GM19463 (cell line): ENCODE results near the gene ZP1.
"Not testable (repeated sequence)": the region's sequence is repeated elsewhere in the genome, so short reads cannot be mapped to it uniquely, and the experiment has no call there.

Source experiments
- ATAC-seq: cut with Tn5 transposase; IDR thresholded peaks from one replicate; pipeline ENCODE4 v1.9.1; 2021; ENCODE audit warnings: mild to moderate bottlenecking, moderate library complexity; ENCODE audit not compliant: unreplicated experiment

ZP1 gene

GRCh38 chr11:60866911-60867870 is at the start of gene ZP1:
TSS of gene ZP1 (plus strand) at chr11:60867542. CDS start at chr11:60867562, 20 bp downstream.
- ATAC-seq: no peak

GRCh38 chr11:60818057-60818456 is 49.3 kb upstream of the ZP1 start:
- no peak for ATAC-seq

GRCh38 chr11:60821827-60822599 is 45.3 kb upstream of the ZP1 start:
- ATAC-seq: peak; percentile 68

- ATAC-seq: not testable (repeated sequence)
These were observed 43.5 kb upstream of the ZP1 start for GRCh38 chr11:60823745-60824306.

DNA sequence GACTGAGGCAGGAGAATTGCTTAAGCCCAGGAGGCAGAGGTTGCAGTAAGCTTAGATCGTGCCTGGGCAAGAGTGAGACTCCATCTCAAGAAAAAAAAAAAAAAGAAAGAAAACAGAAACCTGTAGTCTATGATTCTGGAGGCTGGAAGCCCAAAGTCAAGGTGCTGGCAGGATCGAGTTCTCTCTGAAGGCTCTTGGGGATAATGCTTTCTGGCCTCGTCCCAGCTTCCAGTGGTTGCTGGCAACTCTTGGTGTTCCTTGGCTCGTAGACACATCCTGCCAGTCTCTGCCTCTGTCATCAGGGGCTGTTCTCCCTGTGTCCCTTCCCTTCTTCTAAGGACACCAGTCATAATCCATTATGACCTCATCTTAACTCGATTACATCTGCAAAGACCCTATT is 42.2 kb upstream of the ZP1 start:
- ATAC-seq: no peak

GRCh38 chr11:60825790-60826189 is 41.6 kb upstream of the ZP1 start:
- no peak for ATAC-seq

DNA sequence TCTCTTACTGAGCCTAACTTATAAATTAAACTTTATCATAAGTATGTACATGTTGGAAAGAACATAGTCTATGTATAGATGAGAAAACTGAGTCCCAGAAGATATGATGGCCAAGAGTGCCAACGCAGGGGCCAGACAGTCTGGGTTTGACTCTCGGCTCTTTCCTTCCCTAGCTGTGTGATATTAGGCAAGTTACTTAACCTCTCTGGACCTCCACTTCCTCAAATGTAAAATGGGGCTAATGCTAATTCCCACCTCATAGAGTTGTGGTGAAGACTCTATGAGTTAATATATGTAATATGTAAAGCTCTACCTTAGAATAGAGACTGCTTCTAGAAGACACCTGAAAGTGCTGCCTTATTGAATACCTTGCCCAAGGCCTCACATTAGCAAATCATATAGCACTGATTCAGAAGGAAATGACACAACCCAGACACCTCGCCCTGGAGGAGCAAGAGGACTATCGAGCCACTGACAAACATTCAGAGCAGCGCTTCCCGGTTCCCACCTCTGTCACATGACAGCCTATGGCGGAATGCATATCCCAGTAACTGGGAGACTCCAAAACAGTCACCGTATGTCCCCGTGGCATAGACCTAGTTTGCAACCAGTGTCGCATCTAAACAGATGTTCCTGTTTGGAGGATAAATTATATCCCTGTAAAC is 36.7 kb upstream of the ZP1 start:
- ATAC-seq: peak; percentile 42

DNA sequence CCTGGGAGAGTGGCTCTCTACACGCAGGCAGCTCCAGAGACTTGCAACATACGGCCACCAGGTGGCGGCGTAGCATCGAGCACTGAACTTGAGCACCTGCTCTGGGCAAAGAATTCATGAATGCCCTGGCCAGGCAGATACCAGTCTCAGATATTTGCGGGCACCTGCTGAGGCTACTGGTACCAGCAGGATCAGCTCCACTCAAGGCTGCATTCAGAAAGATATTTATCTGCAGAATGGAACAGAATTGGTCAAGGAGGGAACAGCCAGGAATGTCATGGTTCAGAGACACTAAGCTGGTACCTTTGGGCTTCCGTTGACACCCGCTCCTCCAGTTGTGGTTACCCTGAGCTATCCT is 36.2 kb upstream of the ZP1 start:
- peak; percentile 81 for ATAC-seq

DNA sequence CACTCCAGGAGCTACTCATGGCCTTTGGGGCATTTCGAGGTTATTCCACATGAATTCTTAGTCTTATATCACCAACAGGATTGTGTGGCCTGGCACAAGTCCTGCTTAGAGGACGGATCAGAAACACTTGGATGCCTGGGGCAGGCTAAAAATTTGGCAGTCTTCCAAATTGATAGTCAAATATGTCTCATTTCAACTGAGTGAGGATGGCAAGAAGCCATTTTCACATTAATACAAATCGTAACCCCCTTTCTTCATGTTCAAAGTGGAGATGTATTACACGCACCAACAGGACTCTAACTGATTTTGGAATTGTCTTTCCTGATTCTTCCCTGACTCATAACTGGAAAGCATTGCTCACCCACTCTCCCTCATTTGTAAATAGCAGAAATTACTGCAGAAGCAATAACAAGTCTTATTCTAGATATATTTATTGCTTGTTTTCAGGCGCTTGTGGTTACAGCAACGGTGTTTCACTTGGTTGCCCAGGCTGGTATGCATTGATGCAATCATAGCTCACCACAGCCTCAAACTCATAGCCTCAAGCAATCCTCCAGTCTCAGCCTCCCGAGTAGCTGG is 35.8 kb upstream of the ZP1 start:
- ATAC-seq: no peak

DNA sequence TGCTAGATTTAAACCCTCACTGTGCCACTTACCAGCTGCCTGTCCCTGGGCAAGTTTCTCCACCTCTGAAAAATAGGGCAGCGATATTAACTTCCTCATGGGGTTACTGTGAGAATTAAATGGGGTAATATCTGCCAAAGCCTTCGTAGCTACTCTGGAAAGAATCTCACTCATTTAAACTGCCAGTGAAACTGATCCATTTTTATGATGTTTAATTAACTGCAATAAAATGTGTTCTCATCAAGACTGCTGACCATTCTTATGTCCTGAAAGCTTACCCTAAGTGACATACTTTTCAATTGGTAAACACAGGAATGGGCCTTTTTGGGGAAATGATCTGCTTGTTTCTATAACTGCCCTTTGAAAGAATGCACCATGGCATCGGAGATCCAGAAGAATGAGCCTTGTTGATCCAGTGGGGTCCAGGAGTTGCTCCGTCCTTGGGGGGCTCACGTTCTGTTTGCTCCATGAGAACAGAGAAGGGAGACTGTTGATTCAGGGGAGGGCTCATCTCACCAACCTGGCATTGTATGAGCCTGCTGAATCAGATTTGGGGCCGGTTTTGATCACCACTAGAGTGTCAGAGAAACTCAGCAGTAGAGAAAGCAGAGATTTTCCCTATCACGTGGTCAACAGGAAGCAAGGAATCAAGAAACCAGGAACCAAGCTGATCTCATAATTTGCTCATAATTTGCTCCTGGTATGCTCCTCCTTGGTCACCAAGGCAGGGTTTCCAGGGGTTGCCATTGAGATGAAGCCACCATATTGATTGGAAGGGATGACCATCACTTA is 32.4 kb upstream of the ZP1 start:
- no peak for ATAC-seq

DNA sequence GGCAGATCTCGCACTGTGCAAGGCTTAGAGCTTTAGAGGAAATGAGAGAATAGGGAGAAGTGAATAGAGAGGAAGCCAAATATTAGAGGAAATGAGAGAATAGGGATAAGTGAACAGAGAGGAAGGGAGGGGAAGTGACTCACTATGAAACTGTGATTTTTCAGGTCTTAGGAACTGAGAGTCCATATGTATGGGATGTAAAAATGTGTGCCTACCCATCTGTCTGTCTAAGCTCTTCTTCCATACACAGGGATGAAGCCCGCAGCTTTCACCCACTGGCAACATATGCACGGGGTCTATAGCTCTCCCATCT is 31.9 kb upstream of the ZP1 start:
- no peak for ATAC-seq

- no peak for ATAC-seq
These were observed 30.4 kb upstream of the ZP1 start for GRCh38 chr11:60836866-60837515.

- ATAC-seq: no peak
These were observed 29.2 kb upstream of the ZP1 start for GRCh38 chr11:60838132-60838531.

DNA sequence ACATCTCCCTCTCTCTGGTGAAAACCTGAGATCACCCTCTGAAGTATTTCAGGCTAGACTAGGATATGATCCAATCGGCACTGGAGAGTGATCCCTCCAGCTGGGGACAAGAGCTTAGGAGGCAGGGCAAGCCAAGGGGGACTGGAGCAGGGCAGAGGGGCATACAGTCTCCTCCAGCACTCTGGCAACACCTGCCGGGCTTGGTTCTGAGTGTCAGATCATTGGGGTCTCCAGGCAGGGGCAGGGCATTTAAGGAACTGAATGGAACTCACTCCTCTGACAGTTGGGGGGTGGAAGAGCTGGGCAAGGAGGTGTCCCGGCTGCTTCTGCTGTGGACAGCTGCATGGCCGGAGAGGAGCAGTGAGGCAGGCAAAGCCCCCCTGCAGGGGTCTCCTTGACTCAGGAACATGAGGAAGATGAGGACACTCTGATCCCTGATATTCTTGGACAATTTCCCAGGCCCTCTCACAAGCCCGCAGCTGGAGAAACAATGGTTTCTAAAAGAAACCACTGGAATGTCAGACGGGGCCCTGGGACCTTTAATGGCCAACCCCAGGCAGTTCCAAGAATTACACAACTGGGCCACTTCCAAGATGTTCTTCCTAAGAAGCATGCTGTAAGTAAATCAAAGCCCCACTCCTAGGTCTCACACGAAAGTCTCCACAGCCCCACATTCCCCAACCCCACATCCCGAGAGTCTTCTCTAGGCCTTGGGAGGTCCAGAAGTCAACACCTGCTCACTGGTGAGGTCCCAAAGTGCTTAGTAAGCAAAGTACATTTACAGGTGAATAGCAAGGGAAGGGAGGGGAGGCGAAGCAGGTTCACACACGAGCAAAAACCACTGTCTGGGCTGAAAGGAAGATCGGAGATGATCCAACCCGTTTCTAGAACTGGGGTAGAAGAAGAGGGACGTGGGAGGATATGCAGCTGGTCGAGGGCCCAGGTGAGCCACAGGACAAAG is 26.6 kb upstream of the ZP1 start:
- no peak for ATAC-seq

DNA sequence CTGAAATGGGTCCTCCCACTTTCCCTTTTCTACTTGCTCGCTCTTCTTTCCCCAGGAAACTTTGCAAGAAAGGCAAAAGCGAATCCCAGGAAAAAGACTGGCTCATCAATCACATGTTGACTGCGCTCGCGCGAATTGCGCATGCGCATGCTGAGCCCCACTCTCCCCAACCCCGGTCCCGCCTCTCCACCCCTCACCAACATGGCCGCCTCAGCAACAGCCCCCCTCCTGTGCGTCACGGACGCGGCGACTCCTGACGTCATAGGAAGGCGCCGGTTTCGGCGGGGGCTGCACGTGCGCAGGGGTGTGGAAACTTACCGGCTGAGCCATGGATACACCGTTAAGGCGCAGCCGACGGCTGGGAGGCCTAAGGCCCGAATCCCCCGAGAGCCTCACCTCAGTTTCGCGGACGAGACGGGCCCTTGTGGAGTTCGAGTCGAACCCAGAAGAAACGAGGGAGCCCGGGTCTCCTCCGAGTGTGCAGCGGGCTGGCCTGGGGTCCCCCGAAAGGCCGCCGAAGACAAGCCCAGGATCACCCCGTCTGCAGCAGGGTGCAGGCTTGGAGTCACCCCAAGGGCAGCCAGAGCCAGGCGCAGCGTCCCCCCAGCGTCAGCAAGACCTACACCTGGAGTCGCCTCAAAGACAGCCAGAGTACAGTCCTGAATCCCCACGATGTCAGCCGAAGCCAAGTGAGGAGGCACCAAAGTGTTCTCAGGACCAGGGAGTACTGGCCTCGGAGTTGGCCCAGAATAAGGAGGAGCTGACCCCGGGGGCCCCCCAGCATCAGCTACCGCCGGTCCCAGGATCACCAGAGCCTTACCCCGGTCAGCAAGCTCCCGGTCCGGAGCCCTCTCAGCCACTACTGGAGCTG is 25.3 kb upstream of the ZP1 start, which contains the start of gene CCDC86:
Gene CCDC86, plus strand, starts transcription at position 317 of the 871 bp plus-strand sequence. Its CDS starts 12 bp downstream, at position 329.
- ATAC-seq: peak; percentile 89

DNA sequence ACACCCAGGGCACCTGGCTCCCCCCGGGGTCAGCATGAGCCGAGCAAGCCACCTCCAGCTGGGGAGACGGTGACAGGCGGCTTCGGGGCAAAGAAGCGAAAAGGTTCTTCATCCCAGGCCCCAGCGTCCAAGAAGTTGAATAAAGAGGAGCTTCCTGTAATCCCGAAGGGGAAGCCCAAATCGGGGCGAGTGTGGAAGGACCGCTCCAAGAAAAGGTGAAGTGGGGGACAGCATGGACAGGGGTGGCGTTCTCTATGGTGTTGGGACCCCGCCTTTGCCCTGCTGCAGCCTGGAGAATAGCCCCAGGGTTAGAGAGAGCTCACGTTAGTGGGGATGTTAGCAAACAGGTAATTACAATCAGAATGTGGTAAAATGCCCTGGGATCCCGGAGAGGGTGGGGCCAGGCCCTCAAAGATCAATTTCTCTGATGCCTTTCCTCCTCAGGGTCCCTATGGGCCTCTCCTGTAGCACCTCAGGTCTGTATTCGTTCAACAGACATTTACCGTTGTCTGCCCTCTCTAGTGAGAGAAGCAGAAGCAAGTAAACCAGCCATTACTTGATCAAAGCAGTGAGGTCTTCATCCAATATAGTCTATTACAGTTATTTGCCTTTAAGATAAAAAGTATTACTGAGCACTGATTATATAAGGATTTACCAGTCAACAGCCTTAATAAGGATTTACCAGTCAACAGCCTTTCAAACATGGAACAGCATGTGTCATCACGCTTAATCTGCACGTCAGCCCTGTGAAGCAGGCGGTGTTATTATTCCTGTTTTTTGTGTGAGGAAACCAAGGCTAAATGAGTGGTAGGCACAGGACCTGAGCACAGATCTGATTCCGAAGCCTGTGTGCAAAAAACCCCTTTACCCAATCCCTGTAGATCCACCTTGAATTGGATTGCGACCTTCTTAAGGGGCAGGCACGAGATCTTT is 24.4 kb upstream of the ZP1 start:
- no peak for ATAC-seq
